Stomach (tissue), 9 donors: ENCODE measurements around the gene ALG6. TPM values are rescaled to one million over a fixed set of nuclear protein-coding genes. Genes with fewer than 3 reads are reported as not detected.

Source experiments
- DNase-seq, 2 donors: peaks; one replicate each; pipeline versions ENCODE4 v3.0.0 to v3.0.0-alpha.2; 2013 to 2019
- H3K27ac ChIP-seq, 5 donors: fragments of 200-600 bp in 4 of 5; sonication (generic) in 4 of 5; one replicate each; pipeline ENCODE4 v1.5.1; 2013 to 2019; ENCODE audit warnings: mild to moderate bottlenecking in 1 of 5, moderate library complexity in 1 of 5
- H3K27me3 ChIP-seq, 3 donors: fragments of 200-600 bp; sonication (generic); one replicate each; pipeline ENCODE4 v1.5.1; 2017 to 2019; ENCODE audit warnings: mixed run types in 1 of 3
- H3K36me3 ChIP-seq, 4 donors: fragments of 200-600 bp; sonication (generic); 1 replicate in 3 of 4; 2 replicates in 1 of 4; pipeline ENCODE4 v1.5.1; 2016 to 2019
- H3K4me1 ChIP-seq, 4 donors: fragments of 200-600 bp; sonication (generic); one replicate each; pipeline ENCODE4 v1.5.1; 2016 to 2019
- H3K4me3 ChIP-seq, 4 donors: fragments of 200-600 bp; sonication (generic) in 3 of 4; one replicate each; pipeline ENCODE4 v1.5.1; 2016 to 2019; ENCODE audit warnings: mild to moderate bottlenecking in 1 of 4
- H3K9me3 ChIP-seq, 4 donors: fragments of 200-600 bp; sonication (generic); one replicate each; pipeline ENCODE4 v1.5.1; 2016 to 2019
- CTCF ChIP-seq, 7 experiments: fragments of 450-650 bp in 4 of 7; fragments of 200-600 bp in 3 of 7; sonication (generic) in 3 of 7; IDR thresholded peaks; one replicate each; pipeline ENCODE4 v1.5.1; 2016 to 2019; ENCODE audit warnings: antibody characterized with exemption in 7 of 7, control low read depth in 2 of 7, mild to moderate bottlenecking in 1 of 7
- EP300 ChIP-seq: sonication (generic); formaldehyde crosslinking; IDR thresholded peaks from one replicate; pipeline ENCODE4 v1.6.1; 2017; ENCODE audit warnings: antibody characterized with exemption
- POLR2A ChIP-seq, 4 donors: fragments of 450-650 bp; IDR thresholded peaks; one replicate each; pipeline ENCODE4 v1.6.1; 2016; ENCODE audit warnings: antibody characterized with exemption in 4 of 4, control low read depth in 2 of 4, mild to moderate bottlenecking in 1 of 4, moderate library complexity in 1 of 4
- POLR2AphosphoS5 ChIP-seq, 3 donors: sonication (generic); formaldehyde crosslinking; IDR thresholded peaks; one replicate each; pipeline ENCODE4 v1.6.1; 2016; ENCODE audit warnings: antibody characterized with exemption in 3 of 3
- WGBS, 5 donors: extraction: QIAGEN DNeasy Blood & Tissue Kit in 3 of 5; methylation state at CpG; one replicate each; pipeline versions ENCODE4 v1.1.5 to v1.1.7; 2013 to 2018; 5-methylcytosine and 5-hydroxymethylcytosine counted together
- intact Hi-C: fragments of 100-400 bp; cut with DNase I; formaldehyde crosslinking; loops from one replicate; pipeline ENCODE4 v1.15.1; 2023; ENCODE audit warnings: low total_unique reads
- polyA plus RNA-seq, 3 donors: library from polyadenylated mRNA; stranded (reverse); fragments of 200-250 nt; gene quantifications; one replicate each; pipeline ENCODE4 v1.2.3, GENCODE V29; 2013
- total RNA-seq, 5 donors: library from RNA; depleted of rRNA; stranded (reverse); fragments of >200 nt; gene quantifications; one replicate each; pipeline versions ENCODE4 v1.1.0 to v1.2.3, GENCODE V29; 2014 to 2016
- donor health status: healthy with polysubstance abuse.
- donor health status: Bipolar disorder and iron deficiency.
- donor health status: healthy.

Gene ALG6
- total and polyA plus RNA-seq, 8 donors = 3.6 to 32.7 (median 10.3) TPM

GRCh38 chr1:63454269-63454668, 86.8 kb downstream of the ALG6 start:
- Histone ChIP-seq H3K9me3 (no peaks in the 10 kb centered on the region), H3K36me3 (no peaks in the 10 kb centered on the region), H3K27ac (no peak overlapping the region), H3K4me3 (no peak overlapping the region), H3K27me3 (no peaks in the 10 kb centered on the region), H3K4me1 (no peaks in the 10 kb centered on the region)
- TF ChIP-seq POLR2A (IDR thresholded peaks at IDR 0.05) (no peak), CTCF (IDR thresholded peaks at IDR 0.05) (no peak), POLR2AphosphoS5 (IDR thresholded peaks at IDR 0.05) (no peak), EP300 (no peak)
- intact Hi-C loops = no loop called here
- DNase-seq = peak in 1 of 2 donors; percentile 28

- DNase-seq = no peak
- H3K4me1 ChIP-seq = no peaks in the 10 kb centered on the region
- H3K27ac ChIP-seq = no peak overlapping the region
- intact Hi-C loops = no loop called here
- TF ChIP-seq POLR2AphosphoS5 (IDR thresholded peaks at IDR 0.05) = no peak
- no peak for TF ChIP-seq POLR2A (IDR thresholded peaks at IDR 0.05)
- no peak for TF ChIP-seq EP300
- no peak for TF ChIP-seq CTCF (IDR thresholded peaks at IDR 0.05)
- H3K27me3 ChIP-seq = no peaks in the 10 kb centered on the region
- no peak overlapping the region for H3K4me3 ChIP-seq
- H3K36me3 ChIP-seq = peaks cover 0 to 4% (median 0%) of the 10 kb centered on the region in 4 donors
- peaks cover 0 to 12% (median 3%) of the 10 kb centered on the region in 4 donors for H3K9me3 ChIP-seq
These were observed 91.3 kb downstream of the ALG6 start for GRCh38 chr1:63458750-63459149.

- Histone ChIP-seq H3K27me3 (no peaks in the 10 kb centered on the region), H3K27ac (no peak overlapping the region), H3K36me3 (peaks cover 0 to 4% (median 0%) of the 10 kb centered on the region in 4 donors), H3K4me1 (no peaks in the 10 kb centered on the region), H3K9me3 (peaks cover 0 to 12% (median 3%) of the 10 kb centered on the region in 4 donors), H3K4me3 (no peak overlapping the region)
- TF ChIP-seq CTCF (IDR thresholded peaks at IDR 0.05) = no peak
- TF ChIP-seq POLR2A (IDR thresholded peaks at IDR 0.05) = no peak
- no peak for TF ChIP-seq EP300
- TF ChIP-seq POLR2AphosphoS5 (IDR thresholded peaks at IDR 0.05) = no peak
- DNase-seq = no peak
- intact Hi-C loops = no loop called here
- 95 to 100% (median 100%) methylated on average over 1 of the region's 1 CpG for WGBS, 5 donors
These were observed 94.3 kb downstream of the ALG6 start for GRCh38 chr1:63461661-63462230.

GRCh38 chr1:63463248-63463647, 95.8 kb downstream of the ALG6 start:
- intact Hi-C loops = no loop called here
- H3K9me3 ChIP-seq = peaks cover 0 to 12% (median 3%) of the 10 kb centered on the region in 4 donors
- DNase-seq = no peak
- H3K4me1 ChIP-seq = no peaks in the 10 kb centered on the region
- TF ChIP-seq POLR2A (IDR thresholded peaks at IDR 0.05) (no peak), EP300 (no peak), POLR2AphosphoS5 (IDR thresholded peaks at IDR 0.05) (no peak), CTCF (IDR thresholded peaks at IDR 0.05) (no peak)
- H3K36me3 ChIP-seq = peaks cover 0 to 4% (median 0%) of the 10 kb centered on the region in 4 donors
- 73 to 89% (median 87%) methylated on average over 3 of the region's 3 CpGs for WGBS, 5 donors
- H3K4me3 ChIP-seq = no peak overlapping the region
- H3K27ac ChIP-seq = no peak overlapping the region
- H3K27me3 ChIP-seq = no peaks in the 10 kb centered on the region
